GM19043 (cell line): ENCODE results near the gene DRAXIN.
A peak's percentile ranks its signal among the peaks of the same experiment; 100 is the strongest.

Experiments
- ATAC-seq: cut with Tn5 transposase; IDR thresholded peaks from one replicate; pipeline ENCODE4 v1.9.1; 2021; ENCODE audit warnings: low read depth; ENCODE audit not compliant: unreplicated experiment

DRAXIN gene

GRCh38 chr1:11705596-11705995 is 14.1 kb downstream of the DRAXIN start:
- no peak for ATAC-seq

- no peak for ATAC-seq
Observed at GRCh38 chr1:11706292-11706691, 14.8 kb downstream of the DRAXIN start.

GRCh38 chr1:11707621-11708276 is 16.2 kb downstream of the DRAXIN start:
- ATAC-seq: no peak

GRCh38 chr1:11708554-11709350 is 17.2 kb downstream of the DRAXIN start:
- ATAC-seq: no peak

GRCh38 chr1:11711490-11711889 is 20.0 kb downstream of the DRAXIN start:
- ATAC-seq: no peak

- no peak for ATAC-seq
Observed at GRCh38 chr1:11712285-11712684, 20.8 kb downstream of the DRAXIN start.

GRCh38 chr1:11713095-11713494 is 21.6 kb downstream of the DRAXIN start:
- ATAC-seq: no peak

- ATAC-seq: no peak
Observed at GRCh38 chr1:11714831-11715575, 23.5 kb downstream of the DRAXIN start.

GRCh38 chr1:11719313-11720032 is 28.0 kb downstream of the DRAXIN start:
- ATAC-seq: no peak

- ATAC-seq: no peak
Observed at GRCh38 chr1:11720033-11720376, 28.5 kb downstream of the DRAXIN start.

GRCh38 chr1:11720525-11720924 is 29.0 kb downstream of the DRAXIN start:
- no peak for ATAC-seq

GRCh38 chr1:11721311-11721710 is 29.8 kb downstream of the DRAXIN start:
- ATAC-seq: no peak

GRCh38 chr1:11722538-11722937 is 31.0 kb downstream of the DRAXIN start:
- ATAC-seq: no peak

- no peak for ATAC-seq
Observed at GRCh38 chr1:11725616-11726015, 34.1 kb downstream of the DRAXIN start.

GRCh38 chr1:11727119-11727518 is 35.6 kb downstream of the DRAXIN start:
- no peak for ATAC-seq

- ATAC-seq: no peak
Observed at GRCh38 chr1:11728126-11728806, 36.8 kb downstream of the DRAXIN start.

- ATAC-seq: no peak
Observed at GRCh38 chr1:11729155-11729497, 37.6 kb downstream of the DRAXIN start.

- ATAC-seq: no peak
Observed at GRCh38 chr1:11729498-11730428, 38.3 kb downstream of the DRAXIN start.

GRCh38 chr1:11730429-11730891 is 39.0 kb downstream of the DRAXIN start:
- peak; percentile 57 for ATAC-seq
